SHP77 (cell line): ENCODE measurements around the gene GPR3.
"Not testable (repeated sequence)": the region's sequence is repeated elsewhere in the genome, so short reads cannot be mapped to it uniquely, and the experiment has no call there.

Source experiments
- DNase-seq, 2 experiments: peaks; one replicate each; lab custom pipeline; 2025; lab: John Stamatoyannopoulos, UW

Gene GPR3

GRCh38 chr1:27428316-27429028, 36.0 kb downstream of the GPR3 start:
- peak; percentile 82 to 83 for DNase-seq

GRCh38 chr1:27429029-27429425, 36.6 kb downstream of the GPR3 start:
- DNase-seq = no peak

- no peak for DNase-seq
Observed at GRCh38 chr1:27430903-27431600, 38.6 kb downstream of the GPR3 start.

GRCh38 chr1:27431601-27431940, 39.1 kb downstream of the GPR3 start:
- DNase-seq = no peak

- DNase-seq = not testable (repeated sequence)
Observed at GRCh38 chr1:27432725-27433124, 40.3 kb downstream of the GPR3 start.

GRCh38 chr1:27433706-27434105, 41.3 kb downstream of the GPR3 start:
- no peak for DNase-seq

- no peak for DNase-seq
Observed at GRCh38 chr1:27435566-27436203, 43.3 kb downstream of the GPR3 start.

GRCh38 chr1:27436204-27437159, 44.1 kb downstream of the GPR3 start:
- DNase-seq = peak in 1 of 2 experiments; percentile 9

- DNase-seq = peak; percentile 11 to 20
Observed at GRCh38 chr1:27438621-27439061, 46.2 kb downstream of the GPR3 start.

- DNase-seq = no peak
Observed at GRCh38 chr1:27439150-27439549, 46.7 kb downstream of the GPR3 start.

GRCh38 chr1:27444632-27445031, 52.2 kb downstream of the GPR3 start:
- no peak for DNase-seq
